ENCODE measurements around the gene DERL3.

GRCh38 chr22:23791738-23792645 lies 46.8 kb downstream of the DERL3 start:
- TF ChIP-seq, protein P1, sequence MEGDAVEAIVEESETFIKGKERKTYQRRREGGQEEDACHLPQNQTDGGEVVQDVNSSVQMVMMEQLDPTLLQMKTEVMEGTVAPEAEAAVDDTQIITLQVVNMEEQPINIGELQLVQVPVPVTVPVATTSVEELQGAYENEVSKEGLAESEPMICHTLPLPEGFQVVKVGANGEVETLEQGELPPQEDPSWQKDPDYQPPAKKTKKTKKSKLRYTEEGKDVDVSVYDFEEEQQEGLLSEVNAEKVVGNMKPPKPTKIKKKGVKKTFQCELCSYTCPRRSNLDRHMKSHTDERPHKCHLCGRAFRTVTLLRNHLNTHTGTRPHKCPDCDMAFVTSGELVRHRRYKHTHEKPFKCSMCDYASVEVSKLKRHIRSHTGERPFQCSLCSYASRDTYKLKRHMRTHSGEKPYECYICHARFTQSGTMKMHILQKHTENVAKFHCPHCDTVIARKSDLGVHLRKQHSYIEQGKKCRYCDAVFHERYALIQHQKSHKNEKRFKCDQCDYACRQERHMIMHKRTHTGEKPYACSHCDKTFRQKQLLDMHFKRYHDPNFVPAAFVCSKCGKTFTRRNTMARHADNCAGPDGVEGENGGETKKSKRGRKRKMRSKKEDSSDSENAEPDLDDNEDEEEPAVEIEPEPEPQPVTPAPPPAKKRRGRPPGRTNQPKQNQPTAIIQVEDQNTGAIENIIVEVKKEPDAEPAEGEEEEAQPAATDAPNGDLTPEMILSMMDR (conservative IDR thresholded peaks at IDR 0.05; ENCODE audit: low read depth, low read length) = no peak
- TF ChIP-seq EZH2 (IDR thresholded peaks at IDR 0.05; ENCODE audit: borderline replicate concordance, low read depth, low read length, poor library complexity, severe bottlenecking) = no peak

Measured in A673 (cell line).